ENCODE measurements around the gene NUTM1. TPM values are rescaled to one million over a fixed set of nuclear protein-coding genes. Genes with fewer than 3 reads are reported as not detected.

NUTM1 gene
- total RNA-seq, 6 donors from 2014 or later, result not detected

GRCh38 chr15:34353627-34354026, 10.5 kb downstream of the NUTM1 start:
- no peak for TF ChIP-seq CTCF (IDR thresholded peaks at IDR 0.05)
- TF ChIP-seq EP300 (IDR thresholded peaks at IDR 0.05), result no peak
- TF ChIP-seq POLR2A (IDR thresholded peaks at IDR 0.05), result no peak
- TF ChIP-seq POLR2AphosphoS5 (IDR thresholded peaks at IDR 0.05), result no peak
- no peak for DNase-seq
- H3K36me3 ChIP-seq, result peaks cover 0 to 23% (median 16%) of the 10 kb centered on the region in 4 donors
- H3K27ac ChIP-seq, result no peak overlapping the region
- no peaks in the 10 kb centered on the region for H3K27me3 ChIP-seq
- no peak overlapping the region for H3K4me3 ChIP-seq
- no peaks in the 10 kb centered on the region for H3K4me1 ChIP-seq
- no peak for ATAC-seq (ENCODE audit: low FRiP score in 2 of 2)
- no peaks in the 10 kb centered on the region for H3K9me3 ChIP-seq
- 63 to 79% methylated on average over 1 to 2 of the region's 2 CpGs for WGBS, 2 donors

GRCh38 chr15:34354286-34354685, 11.2 kb downstream of the NUTM1 start:
- DNase-seq (peak in 1 of 2 donors; percentile 44), ATAC-seq (ENCODE audit: low FRiP score in 2 of 2) (no peak)
- H3K36me3 ChIP-seq, result peaks cover 0 to 27% (median 16%) of the 10 kb centered on the region in 4 donors
- TF ChIP-seq POLR2AphosphoS5 (IDR thresholded peaks at IDR 0.05), result no peak
- TF ChIP-seq POLR2A (IDR thresholded peaks at IDR 0.05), result no peak
- TF ChIP-seq CTCF (IDR thresholded peaks at IDR 0.05), result no peak
- TF ChIP-seq EP300 (IDR thresholded peaks at IDR 0.05), result no peak
- H3K27ac ChIP-seq, result no peak overlapping the region
- H3K4me3 ChIP-seq, result no peak overlapping the region
- H3K4me1 ChIP-seq, result no peaks in the 10 kb centered on the region
- no peaks in the 10 kb centered on the region for H3K9me3 ChIP-seq
- 93 to 96% methylated on average over 7 of the region's 7 CpGs for WGBS, 2 donors
- H3K27me3 ChIP-seq, result no peaks in the 10 kb centered on the region

GRCh38 chr15:34355241-34355640, 12.1 kb downstream of the NUTM1 start:
- TF ChIP-seq POLR2AphosphoS5 (IDR thresholded peaks at IDR 0.05) (no peak), EP300 (IDR thresholded peaks at IDR 0.05) (no peak), CTCF (IDR thresholded peaks at IDR 0.05) (no peak), POLR2A (IDR thresholded peaks at IDR 0.05) (no peak)
- no peak for DNase-seq
- no peaks in the 10 kb centered on the region for H3K27me3 ChIP-seq
- no peak for ATAC-seq (ENCODE audit: low FRiP score in 2 of 2)
- no peak overlapping the region for H3K4me3 ChIP-seq
- no peaks in the 10 kb centered on the region for H3K9me3 ChIP-seq
- peaks cover 0 to 37% (median 21%) of the 10 kb centered on the region in 4 donors for H3K36me3 ChIP-seq
- no peak overlapping the region for H3K27ac ChIP-seq
- 84 to 92% methylated on average over 9 of the region's 9 CpGs for WGBS, 2 donors
- H3K4me1 ChIP-seq, result no peaks in the 10 kb centered on the region

- ATAC-seq (ENCODE audit: low FRiP score in 2 of 2) (no peak), DNase-seq (no peak)
- H3K9me3 ChIP-seq, result no peaks in the 10 kb centered on the region
- no peak overlapping the region for H3K27ac ChIP-seq
- no peaks in the 10 kb centered on the region for H3K4me1 ChIP-seq
- WGBS, 2 donors, result 93 to 95% methylated on average over 1 of the region's 1 CpG
- H3K27me3 ChIP-seq, result no peaks in the 10 kb centered on the region
- H3K4me3 ChIP-seq, result no peak overlapping the region
- TF ChIP-seq CTCF (IDR thresholded peaks at IDR 0.05), result no peak
- no peak for TF ChIP-seq EP300 (IDR thresholded peaks at IDR 0.05)
- TF ChIP-seq POLR2A (IDR thresholded peaks at IDR 0.05), result no peak
- TF ChIP-seq POLR2AphosphoS5 (IDR thresholded peaks at IDR 0.05), result no peak
- peaks cover 0 to 48% (median 26%) of the 10 kb centered on the region in 4 donors for H3K36me3 ChIP-seq
These were observed 14.5 kb downstream of the NUTM1 start for GRCh38 chr15:34357653-34358052.

GRCh38 chr15:34358367-34358766, 15.3 kb downstream of the NUTM1 start:
- DNase-seq, result no peak
- no peaks in the 10 kb centered on the region for H3K9me3 ChIP-seq
- TF ChIP-seq CTCF (IDR thresholded peaks at IDR 0.05) (no peak), POLR2A (IDR thresholded peaks at IDR 0.05) (no peak), POLR2AphosphoS5 (IDR thresholded peaks at IDR 0.05) (no peak), EP300 (IDR thresholded peaks at IDR 0.05) (no peak)
- WGBS, 2 donors, result 85 to 88% methylated on average over 3 of the region's 3 CpGs
- H3K27me3 ChIP-seq, result no peaks in the 10 kb centered on the region
- peaks cover 0 to 48% (median 26%) of the 10 kb centered on the region in 4 donors for H3K36me3 ChIP-seq
- ATAC-seq (ENCODE audit: low FRiP score in 2 of 2), result no peak
- no peak overlapping the region for H3K27ac ChIP-seq
- H3K4me3 ChIP-seq, result no peak overlapping the region
- no peaks in the 10 kb centered on the region for H3K4me1 ChIP-seq

Data from upper lobe of left lung (tissue), 6 donors.